Mucosa of stomach (tissue), 1 donor: ENCODE measurements around the gene BAX.

Source experiments
- H3K27me3 ChIP-seq: one replicate; pipeline ENCODE4 v1.7.0; 2013; ENCODE audit warnings: mild to moderate bottlenecking, low read length; ENCODE audit not compliant: control insufficient read depth, insufficient read depth
- H3K36me3 ChIP-seq: one replicate; pipeline ENCODE4 v1.7.0; 2013; ENCODE audit warnings: low read length; ENCODE audit not compliant: control insufficient read depth, insufficient read depth
- H3K4me1 ChIP-seq: one replicate; pipeline ENCODE4 v1.7.0; 2013; ENCODE audit warnings: mild to moderate bottlenecking, low read length; ENCODE audit not compliant: control insufficient read depth, insufficient read depth
- H3K4me3 ChIP-seq: one replicate; pipeline ENCODE4 v1.7.0; 2013; ENCODE audit warnings: low read length
- H3K9ac ChIP-seq: one replicate; pipeline ENCODE4 v1.7.0; 2013; ENCODE audit warnings: mild to moderate bottlenecking, low read length, moderate library complexity
- H3K9me3 ChIP-seq: one replicate; pipeline ENCODE4 v1.7.0; 2013; ENCODE audit warnings: mild to moderate bottlenecking, low read length, moderate library complexity; ENCODE audit not compliant: control insufficient read depth
- donor health status: Pancreatic carcinoma.

BAX gene

GRCh38 chr19:48938256-48938655 lies 16.4 kb upstream of the BAX start:
- Histone ChIP-seq H3K9ac (no peak overlapping the region), H3K36me3 (no peaks in the 10 kb centered on the region), H3K9me3 (no peaks in the 10 kb centered on the region), H3K4me3 (no peak overlapping the region), H3K4me1 (peaks cover under 1% of the 10 kb centered on the region), H3K27me3 (no peaks in the 10 kb centered on the region)

GRCh38 chr19:48940902-48941301 lies 13.8 kb upstream of the BAX start:
- Histone ChIP-seq H3K4me3 (no peak overlapping the region), H3K27me3 (no peaks in the 10 kb centered on the region)

GRCh38 chr19:48943081-48943480 lies 11.6 kb upstream of the BAX start:
- no peaks in the 10 kb centered on the region for H3K27me3 ChIP-seq
- no peaks in the 10 kb centered on the region for H3K36me3 ChIP-seq
- no peak overlapping the region for H3K9ac ChIP-seq
- H3K4me1 ChIP-seq, result peaks cover 3% of the 10 kb centered on the region
- H3K4me3 ChIP-seq, result no peak overlapping the region
- no peaks in the 10 kb centered on the region for H3K9me3 ChIP-seq

More at GRCh38 chr19:48940902-48941301, 13.8 kb upstream of the BAX start:
- H3K9me3 ChIP-seq, result no peaks in the 10 kb centered on the region
- H3K9ac ChIP-seq, result no peak overlapping the region
- no peaks in the 10 kb centered on the region for H3K4me1 ChIP-seq
- H3K36me3 ChIP-seq, result no peaks in the 10 kb centered on the region

- H3K4me1 ChIP-seq, result peaks cover 3% of the 10 kb centered on the region
- no peaks in the 10 kb centered on the region for H3K9me3 ChIP-seq
- no peaks in the 10 kb centered on the region for H3K36me3 ChIP-seq
- no peaks in the 10 kb centered on the region for H3K27me3 ChIP-seq
- H3K4me3 ChIP-seq, result no peak overlapping the region
- H3K9ac ChIP-seq, result no peak overlapping the region
These were observed 9.3 kb upstream of the BAX start for GRCh38 chr19:48945415-48945814.

GRCh38 chr19:48945817-48946216 lies 8.9 kb upstream of the BAX start:
- peaks cover 3% of the 10 kb centered on the region for H3K4me1 ChIP-seq
- H3K4me3 ChIP-seq, result no peak overlapping the region
- H3K36me3 ChIP-seq, result no peaks in the 10 kb centered on the region
- H3K9me3 ChIP-seq, result no peaks in the 10 kb centered on the region
- H3K27me3 ChIP-seq, result no peaks in the 10 kb centered on the region
- H3K9ac ChIP-seq, result no peak overlapping the region

GRCh38 chr19:48946463-48947257 lies 8.0 kb upstream of the BAX start:
- no peak overlapping the region for H3K9ac ChIP-seq
- no peaks in the 10 kb centered on the region for H3K27me3 ChIP-seq

GRCh38 chr19:48947258-48947542 lies 7.5 kb upstream of the BAX start:
- H3K4me3 ChIP-seq, result no peak overlapping the region
- H3K4me1 ChIP-seq, result peaks cover 12% of the 10 kb centered on the region
- H3K9me3 ChIP-seq, result no peaks in the 10 kb centered on the region
- H3K27me3 ChIP-seq, result no peaks in the 10 kb centered on the region
- H3K9ac ChIP-seq, result no peak overlapping the region
- no peaks in the 10 kb centered on the region for H3K36me3 ChIP-seq

More at GRCh38 chr19:48946463-48947257, 8.0 kb upstream of the BAX start:
- no peaks in the 10 kb centered on the region for H3K9me3 ChIP-seq
- no peaks in the 10 kb centered on the region for H3K36me3 ChIP-seq
- peaks cover 11% of the 10 kb centered on the region for H3K4me1 ChIP-seq
- no peak overlapping the region for H3K4me3 ChIP-seq

GRCh38 chr19:48950159-48950558 lies 4.5 kb upstream of the BAX start:
- Histone ChIP-seq H3K9me3 (no peaks in the 10 kb centered on the region), H3K9ac (no peak overlapping the region), H3K36me3 (no peaks in the 10 kb centered on the region), H3K4me1 (peaks cover 21% of the 10 kb centered on the region), H3K4me3 (no peak overlapping the region), H3K27me3 (no peaks in the 10 kb centered on the region)

GRCh38 chr19:48950830-48951519 lies 3.7 kb upstream of the BAX start:
- peaks cover 29% of the 10 kb centered on the region for H3K4me1 ChIP-seq
- no peaks in the 10 kb centered on the region for H3K36me3 ChIP-seq
- no peaks in the 10 kb centered on the region for H3K9me3 ChIP-seq
- H3K4me3 ChIP-seq, result no peak overlapping the region
- no peak overlapping the region for H3K9ac ChIP-seq
- no peaks in the 10 kb centered on the region for H3K27me3 ChIP-seq

- Histone ChIP-seq H3K9me3 (no peaks in the 10 kb centered on the region), H3K9ac (no peak overlapping the region), H3K4me1 (peaks cover 30% of the 10 kb centered on the region), H3K36me3 (no peaks in the 10 kb centered on the region), H3K4me3 (no peak overlapping the region), H3K27me3 (no peaks in the 10 kb centered on the region)
These were observed 1.5 kb upstream of the BAX start for GRCh38 chr19:48953141-48953540.

GRCh38 chr19:48953990-48954594 lies 583 bp upstream of the BAX start:
- Histone ChIP-seq H3K4me1 (peaks cover 30% of the 10 kb centered on the region), H3K27me3 (no peaks in the 10 kb centered on the region), H3K9ac (peak overlapping the region; percentile 13), H3K36me3 (no peaks in the 10 kb centered on the region), H3K4me3 (peak overlapping the region; percentile 97), H3K9me3 (no peaks in the 10 kb centered on the region)

GRCh38 chr19:48955308-48955958 lies 758 bp downstream of the BAX start:
- H3K9ac ChIP-seq, result peak overlapping the region; percentile 94
- no peaks in the 10 kb centered on the region for H3K36me3 ChIP-seq
- no peaks in the 10 kb centered on the region for H3K27me3 ChIP-seq
- peaks cover 32% of the 10 kb centered on the region for H3K4me1 ChIP-seq
- no peaks in the 10 kb centered on the region for H3K9me3 ChIP-seq
- peak overlapping the region; percentile 97 for H3K4me3 ChIP-seq
